Measurements from ENCODE around the gene HECW1. TPM values are rescaled to one million over a fixed set of nuclear protein-coding genes. Genes with fewer than 3 reads are reported as not detected.
"Not testable (repeated sequence)": the region's sequence is repeated elsewhere in the genome, so short reads cannot be mapped to it uniquely, and the experiment has no call there.

The HECW1 gene
- polyA plus RNA-seq, 1 donor (not counting 4 experiments of a cell fraction or from before 2014, with no cell fraction given): not detected

DNA sequence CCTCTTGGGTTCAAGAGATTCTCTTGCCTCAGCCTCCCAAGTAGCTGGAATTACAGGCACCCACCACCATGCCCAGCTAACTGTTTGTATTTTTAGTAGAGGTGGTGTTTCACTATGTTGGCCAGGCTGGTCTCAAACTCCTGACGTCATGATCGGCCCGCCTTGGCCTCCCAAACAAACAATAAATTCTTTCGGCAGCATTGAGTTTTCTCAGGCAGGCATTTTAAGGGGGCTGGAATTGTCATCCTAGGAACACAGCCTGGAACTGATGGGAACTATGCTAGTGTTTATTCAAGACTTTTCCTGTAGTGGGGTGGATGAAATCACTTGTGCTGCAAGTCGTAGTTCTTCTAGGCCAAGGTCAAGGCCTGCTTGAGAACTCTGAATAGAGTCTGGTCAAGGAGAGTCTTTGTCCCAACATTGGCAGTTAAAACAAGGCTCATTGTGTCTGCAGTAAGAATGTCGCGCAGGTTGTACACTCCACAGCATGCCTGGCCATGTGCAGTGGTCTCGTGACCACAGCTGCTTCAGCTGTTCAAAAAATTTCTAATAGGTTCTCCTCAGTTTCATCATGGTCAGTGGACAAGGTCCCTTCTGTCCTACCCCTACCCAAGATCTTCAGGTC, 92.8 kb downstream of the HECW1 start:
- Histone ChIP-seq H3K36me3 (ENCODE audit: control insufficient read depth in 2 of 2, extremely low read depth in 1 of 2, insufficient read depth in 2 of 2, low read length in 2 of 2) (no peaks in the 10 kb centered on the region), H3K9ac (ENCODE audit: control insufficient read depth, extremely low read depth, insufficient read depth, low read length) (no peak overlapping the region), H3K4me3 (ENCODE audit: control insufficient read depth in 2 of 3, extremely low read depth in 1 of 3, insufficient read depth in 2 of 3, low read depth in 1 of 3, low read length in 3 of 3) (no peak overlapping the region), H3K79me2 (ENCODE audit: control insufficient read depth, insufficient read depth, low read length) (no peaks in the 10 kb centered on the region), H4K20me1 (ENCODE audit: control insufficient read depth, extremely low read depth, insufficient read depth, low read length) (no peaks in the 10 kb centered on the region), H3K9me3 (ENCODE audit: control insufficient read depth, low read depth, low read length) (no peaks in the 10 kb centered on the region), H3K4me1 (ENCODE audit: control insufficient read depth, extremely low read depth, insufficient read depth, low read length) (no peaks in the 10 kb centered on the region), H3K27ac (ENCODE audit: control insufficient read depth, insufficient read depth, low read length) (no peak overlapping the region), H3K27me3 (ENCODE audit: control insufficient read depth, extremely low read depth, insufficient read depth, low read length) (no peaks in the 10 kb centered on the region), H2AFZ (ENCODE audit: control insufficient read depth, low read length) (no peak overlapping the region), H3K4me2 (ENCODE audit: control insufficient read depth, extremely low read depth, insufficient read depth, low read depth, low read length) (no peak overlapping the region), H3K9me1 (ENCODE audit: control insufficient read depth, extremely low read depth, insufficient read depth, low read length) (no peaks in the 10 kb centered on the region)
- no peak for DNase-seq (ENCODE audit: low read depth, low spot score)
- dilution Hi-C loops (cut with MboI; ENCODE audit: extremely low pct_ligation_motif_present, low sequenced_read_pairs): no loop called here
- TF ChIP-seq EZH2 (IDR thresholded peaks at IDR 0.05; ENCODE audit: low read length): no peak
- TF ChIP-seq, protein P1, sequence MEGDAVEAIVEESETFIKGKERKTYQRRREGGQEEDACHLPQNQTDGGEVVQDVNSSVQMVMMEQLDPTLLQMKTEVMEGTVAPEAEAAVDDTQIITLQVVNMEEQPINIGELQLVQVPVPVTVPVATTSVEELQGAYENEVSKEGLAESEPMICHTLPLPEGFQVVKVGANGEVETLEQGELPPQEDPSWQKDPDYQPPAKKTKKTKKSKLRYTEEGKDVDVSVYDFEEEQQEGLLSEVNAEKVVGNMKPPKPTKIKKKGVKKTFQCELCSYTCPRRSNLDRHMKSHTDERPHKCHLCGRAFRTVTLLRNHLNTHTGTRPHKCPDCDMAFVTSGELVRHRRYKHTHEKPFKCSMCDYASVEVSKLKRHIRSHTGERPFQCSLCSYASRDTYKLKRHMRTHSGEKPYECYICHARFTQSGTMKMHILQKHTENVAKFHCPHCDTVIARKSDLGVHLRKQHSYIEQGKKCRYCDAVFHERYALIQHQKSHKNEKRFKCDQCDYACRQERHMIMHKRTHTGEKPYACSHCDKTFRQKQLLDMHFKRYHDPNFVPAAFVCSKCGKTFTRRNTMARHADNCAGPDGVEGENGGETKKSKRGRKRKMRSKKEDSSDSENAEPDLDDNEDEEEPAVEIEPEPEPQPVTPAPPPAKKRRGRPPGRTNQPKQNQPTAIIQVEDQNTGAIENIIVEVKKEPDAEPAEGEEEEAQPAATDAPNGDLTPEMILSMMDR (optimal IDR thresholded peaks at IDR 0.05 in 1 of 3, IDR thresholded peaks at IDR 0.05 in 1 of 3, conservative IDR thresholded peaks at IDR 0.05 in 1 of 3; ENCODE audit: extremely low read depth in 1 of 3, insufficient read depth in 2 of 3, low read length in 3 of 3): no peak
- FAIRE-seq: no peak

DNA sequence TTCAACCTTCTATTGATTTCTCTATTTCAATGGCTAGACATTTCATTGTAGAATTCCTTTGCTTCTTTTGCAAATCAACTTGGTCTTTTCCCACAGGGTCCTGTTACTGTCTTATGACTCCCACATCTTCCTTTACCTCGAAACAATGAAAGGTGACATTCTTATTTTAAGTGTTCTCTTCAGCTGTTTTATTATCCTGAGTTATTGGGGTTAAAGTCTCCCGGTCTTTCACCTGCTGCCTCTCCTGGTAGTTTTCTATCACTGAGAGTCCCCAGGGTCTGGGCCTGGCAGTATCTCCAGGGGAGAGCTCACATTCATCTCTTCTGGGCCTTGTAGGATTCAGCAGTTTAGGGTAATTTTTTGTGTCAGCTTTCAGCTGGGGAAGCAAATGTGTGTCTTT, 95.8 kb downstream of the HECW1 start:
- Histone ChIP-seq H3K27me3 (ENCODE audit: control insufficient read depth, extremely low read depth, insufficient read depth, low read length) (no peaks in the 10 kb centered on the region), H2AFZ (ENCODE audit: control insufficient read depth, low read length) (no peak overlapping the region), H3K9ac (ENCODE audit: control insufficient read depth, extremely low read depth, insufficient read depth, low read length) (no peak overlapping the region), H4K20me1 (ENCODE audit: control insufficient read depth, extremely low read depth, insufficient read depth, low read length) (no peaks in the 10 kb centered on the region), H3K4me3 (ENCODE audit: control insufficient read depth in 2 of 3, extremely low read depth in 1 of 3, insufficient read depth in 2 of 3, low read depth in 1 of 3, low read length in 3 of 3) (no peak overlapping the region), H3K36me3 (ENCODE audit: control insufficient read depth in 2 of 2, extremely low read depth in 1 of 2, insufficient read depth in 2 of 2, low read length in 2 of 2) (no peaks in the 10 kb centered on the region), H3K27ac (ENCODE audit: control insufficient read depth, insufficient read depth, low read length) (no peak overlapping the region), H3K4me1 (ENCODE audit: control insufficient read depth, extremely low read depth, insufficient read depth, low read length) (no peaks in the 10 kb centered on the region), H3K9me3 (ENCODE audit: control insufficient read depth, low read depth, low read length) (no peaks in the 10 kb centered on the region), H3K9me1 (ENCODE audit: control insufficient read depth, extremely low read depth, insufficient read depth, low read length) (no peaks in the 10 kb centered on the region), H3K79me2 (ENCODE audit: control insufficient read depth, insufficient read depth, low read length) (no peaks in the 10 kb centered on the region), H3K4me2 (ENCODE audit: control insufficient read depth, extremely low read depth, insufficient read depth, low read depth, low read length) (no peak overlapping the region)
- FAIRE-seq: no peak
- no peak for DNase-seq (ENCODE audit: low read depth, low spot score)
- TF ChIP-seq, protein P1 (optimal IDR thresholded peaks at IDR 0.05 in 1 of 3, IDR thresholded peaks at IDR 0.05 in 1 of 3, conservative IDR thresholded peaks at IDR 0.05 in 1 of 3; ENCODE audit: extremely low read depth in 1 of 3, insufficient read depth in 2 of 3, low read length in 3 of 3): no peak
- no peak for TF ChIP-seq EZH2 (IDR thresholded peaks at IDR 0.05; ENCODE audit: low read length)
- dilution Hi-C loops (cut with MboI; ENCODE audit: extremely low pct_ligation_motif_present, low sequenced_read_pairs): no loop called here

DNA sequence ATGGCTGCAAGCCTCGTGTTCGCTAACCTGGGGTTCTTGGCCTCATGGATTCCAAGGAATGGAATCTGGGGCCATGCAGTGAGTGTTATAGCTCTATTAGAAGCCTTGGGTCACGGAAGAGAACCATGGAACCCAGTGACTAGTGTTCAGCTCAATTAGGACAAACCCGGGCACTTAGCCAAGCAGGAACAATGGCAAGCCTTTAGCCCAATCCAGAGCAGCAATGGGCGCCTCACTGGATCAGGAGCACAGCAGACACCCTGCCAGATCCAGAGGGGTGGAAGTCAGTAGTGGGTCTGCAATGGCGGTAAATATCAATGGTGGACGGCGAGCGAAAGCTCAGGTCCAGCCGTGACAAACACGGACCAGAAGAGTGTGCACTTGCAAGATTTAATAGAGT, 98.1 kb downstream of the HECW1 start:
- H3K27me3 ChIP-seq (ENCODE audit: control insufficient read depth, extremely low read depth, insufficient read depth, low read length); H3K9me1 ChIP-seq (ENCODE audit: control insufficient read depth, extremely low read depth, insufficient read depth, low read length); DNase-seq (ENCODE audit: low read depth, low spot score); H3K79me2 ChIP-seq (ENCODE audit: control insufficient read depth, insufficient read depth, low read length); FAIRE-seq; H3K9ac ChIP-seq (ENCODE audit: control insufficient read depth, extremely low read depth, insufficient read depth, low read length); H3K4me2 ChIP-seq (ENCODE audit: control insufficient read depth, extremely low read depth, insufficient read depth, low read depth, low read length); H4K20me1 ChIP-seq (ENCODE audit: control insufficient read depth, extremely low read depth, insufficient read depth, low read length); H3K27ac ChIP-seq (ENCODE audit: control insufficient read depth, insufficient read depth, low read length); H3K36me3 ChIP-seq (ENCODE audit: control insufficient read depth in 2 of 2, extremely low read depth in 1 of 2, insufficient read depth in 2 of 2, low read length in 2 of 2); H3K4me3 ChIP-seq (ENCODE audit: control insufficient read depth in 2 of 3, extremely low read depth in 1 of 3, insufficient read depth in 2 of 3, low read depth in 1 of 3, low read length in 3 of 3); H2AFZ ChIP-seq (ENCODE audit: control insufficient read depth, low read length); H3K4me1 ChIP-seq (ENCODE audit: control insufficient read depth, extremely low read depth, insufficient read depth, low read length); dilution Hi-C loops (cut with MboI; ENCODE audit: extremely low pct_ligation_motif_present, low sequenced_read_pairs); H3K9me3 ChIP-seq (ENCODE audit: control insufficient read depth, low read depth, low read length): not testable (repeated sequence)

Data from keratinocyte (primary cell).